Measurements from ENCODE around the gene THBS3.
A peak's percentile ranks its signal among the peaks of the same experiment; 100 is the strongest.
"Not testable (repeated sequence)": the region's sequence is repeated elsewhere in the genome, so short reads cannot be mapped to it uniquely, and the experiment has no call there.

Gene THBS3

GRCh38 chr1:155208541-155209311 lies 1.0 kb upstream of the THBS3 start, which contains the start of gene MTX1:
MTX1 (plus strand) TSS chr1:155208695; CDS start chr1:155208805, 110 bp downstream.
- DNase-seq (ENCODE audit: low read depth in 1 of 2, low spot score in 1 of 2) = peak; percentile 77 to 81

- peak; percentile 84 to 88 for DNase-seq (ENCODE audit: low read depth in 1 of 2, low spot score in 1 of 2)
Observed at GRCh38 chr1:155206891-155207805, 549 bp downstream of the THBS3 start.

GRCh38 chr1:155205969-155206593 lies 1.6 kb downstream of the THBS3 start:
- no peak for DNase-seq (ENCODE audit: low read depth in 1 of 2, low spot score in 1 of 2)

- DNase-seq (ENCODE audit: low read depth in 1 of 2, low spot score in 1 of 2) = no peak
Observed at GRCh38 chr1:155205035-155205434, 2.7 kb downstream of the THBS3 start.

- DNase-seq (ENCODE audit: low read depth in 1 of 2, low spot score in 1 of 2) = no peak
Observed at GRCh38 chr1:155202731-155203515, 4.8 kb downstream of the THBS3 start.

GRCh38 chr1:155202198-155202597 lies 5.5 kb downstream of the THBS3 start:
- DNase-seq (ENCODE audit: low read depth in 1 of 2, low spot score in 1 of 2) = no peak

- no peak for DNase-seq (ENCODE audit: low read depth in 1 of 2, low spot score in 1 of 2)
Observed at GRCh38 chr1:155200920-155201319, 6.8 kb downstream of the THBS3 start.

- no peak for DNase-seq (ENCODE audit: low read depth in 1 of 2, low spot score in 1 of 2)
Observed at GRCh38 chr1:155199792-155200191, 7.9 kb downstream of the THBS3 start.

- DNase-seq (ENCODE audit: low read depth in 1 of 2, low spot score in 1 of 2) = no peak
Observed at GRCh38 chr1:155198547-155198906, 9.2 kb downstream of the THBS3 start.

GRCh38 chr1:155197901-155198546 lies 9.7 kb downstream of the THBS3 start:
- DNase-seq (ENCODE audit: low read depth in 1 of 2, low spot score in 1 of 2) = no peak

- DNase-seq (ENCODE audit: low read depth in 1 of 2, low spot score in 1 of 2) = no peak
Observed at GRCh38 chr1:155196893-155197638, 10.6 kb downstream of the THBS3 start.

GRCh38 chr1:155196103-155196892 lies 11.4 kb downstream of the THBS3 start:
- no peak for DNase-seq (ENCODE audit: low read depth in 1 of 2, low spot score in 1 of 2)

- no peak for DNase-seq (ENCODE audit: low read depth in 1 of 2, low spot score in 1 of 2)
Observed at GRCh38 chr1:155195201-155196102, 12.2 kb downstream of the THBS3 start.

GRCh38 chr1:155193991-155194240 lies 13.8 kb downstream of the THBS3 start:
- not testable (repeated sequence) for DNase-seq (ENCODE audit: low read depth in 1 of 2, low spot score in 1 of 2)

GRCh38 chr1:155193275-155193990 lies 14.3 kb downstream of the THBS3 start:
- DNase-seq (ENCODE audit: low read depth in 1 of 2, low spot score in 1 of 2) = peak; percentile 43 to 63

- no peak for DNase-seq (ENCODE audit: low read depth in 1 of 2, low spot score in 1 of 2)
Observed at GRCh38 chr1:155192346-155193274, 15.1 kb downstream of the THBS3 start.
